Measurements from ENCODE around the gene SERPINB1. TPM values are rescaled to one million over a fixed set of nuclear protein-coding genes. Genes with fewer than 3 reads are reported as not detected.

Gene SERPINB1
- total RNA-seq, 1 experiment from 2014 or later: 18.4 TPM

GRCh38 chr6:2804516-2804915 lies 37.1 kb downstream of the SERPINB1 start:
- Histone ChIP-seq H3K23me2 (ENCODE audit: insufficient read length, low read depth, low read length, poor library complexity, severe bottlenecking) (no peaks in the 10 kb centered on the region), H4K91ac (ENCODE audit: insufficient read length, low read depth, low read length) (no peak overlapping the region), H3K9ac (ENCODE audit: extremely low read depth, insufficient read length, low read length) (no peak overlapping the region), H3K18ac (ENCODE audit: insufficient read length, low read depth, low read length) (no peak overlapping the region), H3K27ac (ENCODE audit: insufficient read length, low read depth, low read length) (no peak overlapping the region), H3K4me1 (ENCODE audit: insufficient read depth, low read length) (no peaks in the 10 kb centered on the region), H3K9me3 (ENCODE audit: control insufficient read depth, low read depth, low read length) (no peaks in the 10 kb centered on the region), H4K8ac (replicated peaks; ENCODE audit: insufficient read length, low read depth, low read length) (no peak overlapping the region), H2BK20ac (ENCODE audit: low read depth, low read length, poor library complexity, severe bottlenecking) (no peak overlapping the region), H2BK12ac (ENCODE audit: insufficient read length, low read depth, low read length) (no peak overlapping the region), H2AK5ac (ENCODE audit: insufficient read length, low read length) (no peak overlapping the region), H2AFZ (ENCODE audit: low read length) (no peak overlapping the region), H3K4me2 (ENCODE audit: insufficient read depth, insufficient read length, low read length) (no peak overlapping the region), H3K27me3 (ENCODE audit: insufficient read depth, low read length) (no peaks in the 10 kb centered on the region), H3K79me2 (ENCODE audit: insufficient read depth, low read length) (no peaks in the 10 kb centered on the region), H3K14ac (ENCODE audit: insufficient read depth, low read length) (no peak overlapping the region; the same call in 1 of the 2 replicates), H2BK120ac (ENCODE audit: low read depth, low read length, poor library complexity, severe bottlenecking) (no peak overlapping the region), H3K56ac (ENCODE audit: insufficient read length, low read depth, low read length) (no peak overlapping the region), H3T11ph (ENCODE audit: low read length) (no peak overlapping the region), H4K5ac (ENCODE audit: insufficient read length, low read depth, low read length) (no peak overlapping the region), H3K4ac (ENCODE audit: low read depth, low read length) (no peak overlapping the region), H3K79me1 (ENCODE audit: insufficient read depth, low read depth, low read length, poor library complexity, severe bottlenecking) (no peaks in the 10 kb centered on the region), H3K23ac (ENCODE audit: insufficient read length, low read depth, low read length) (no peak overlapping the region), H2BK5ac (ENCODE audit: insufficient read length, low read length) (no peak overlapping the region), H2BK15ac (ENCODE audit: low read depth, low read length) (no peak overlapping the region), H4K20me1 (ENCODE audit: control insufficient read depth, insufficient read depth, insufficient read length) (peaks cover 2% of the 10 kb centered on the region)
- Mint-ChIP-seq H3K27ac (no peak overlapping the region), H3K4me3 (no peak overlapping the region), H3K9me3 (no peaks in the 10 kb centered on the region), H3K27me3 (ENCODE audit: low read depth) (no peaks in the 10 kb centered on the region), H3K4me1 (peaks cover 3 to 11% of the 10 kb centered on the region in 2 experiments; a peak in 1 of 4 replicates), H3K36me3 (ENCODE audit: insufficient read depth in 1 of 3, low read depth in 3 of 3) (peaks cover 0 to 2% (median 0%) of the 10 kb centered on the region in 3 experiments; a peak in 1 of 7 replicates)
- no peak for DNase-seq
- TF ChIP-seq CTCF (conservative IDR thresholded peaks at IDR 0.05): no peak
- no CpG with 5 or more reads among the region's 6 CpGs for WGBS (ENCODE audit: extremely low coverage, insufficient read length, low lambda C conversion rate)
